Pancreas (tissue), 10 donors: ENCODE measurements around the gene KIDINS220. TPM values are rescaled to one million over a fixed set of nuclear protein-coding genes. Genes with fewer than 3 reads are reported as not detected.

ENCODE experiments used
- ATAC-seq, 4 donors: fragments of 200-7000 bp; cut with Tn5 transposase; one replicate each; pipeline versions ENCODE4 v1.8.0 to v1.9.1; 2020; ENCODE audit warnings: mild to moderate bottlenecking in 4 of 4, moderate library complexity in 4 of 4
- DNase-seq, 6 donors: peaks; one replicate each; pipeline ENCODE4 v3.0.0-alpha.2; 2020
- FAIRE-seq: peaks from 2 replicates; lab custom pipeline; 2012; peaks lifted over from hg19 to GRCh38; lab: Jason Lieb, UNC
- H3K27ac ChIP-seq, 4 donors: fragments of 200-600 bp; sonication (generic); 1 replicate in 3 of 4; 2 replicates in 1 of 4; pipeline versions ENCODE4 v1.5.0 to v1.8.0; 2020
- H3K27me3 ChIP-seq, 4 donors: fragments of 200-600 bp; one replicate each; pipeline ENCODE4 v1.8.0; 2021
- H3K36me3 ChIP-seq, 3 donors: fragments of 200-600 bp; sonication (generic) in 1 of 3; one replicate each; pipeline versions ENCODE4 v1.5.0 to v1.8.0; 2020 to 2021
- H3K4me1 ChIP-seq, 3 donors: fragments of 200-600 bp; one replicate each; pipeline ENCODE4 v1.8.0; 2021
- H3K4me3 ChIP-seq, 4 donors: fragments of 200-600 bp; sonication (generic) in 2 of 4; one replicate each; pipeline versions ENCODE4 v1.5.0 to v1.8.0; 2020 to 2021
- H3K9me3 ChIP-seq, 4 donors: fragments of 200-600 bp; one replicate each; pipeline ENCODE4 v1.8.0; 2021
- WGBS, 2 donors: extraction: QIAGEN DNeasy Blood & Tissue Kit; methylation state at CpG; one replicate each; pipeline ENCODE4 v1.1.7; 2013; 5-methylcytosine and 5-hydroxymethylcytosine counted together
- intact Hi-C, 3 donors: fragments of 100-400 bp; cut with DNase I; formaldehyde crosslinking; loops; one replicate each; pipeline versions ENCODE4 v1.11.1 to v1.14.2; 2022
- polyA plus RNA-seq, 2 donors: library from polyadenylated mRNA; stranded (reverse); fragments of 200-250 nt; gene quantifications; one replicate each; pipeline ENCODE4 v1.2.3, GENCODE V29; 2013
- total RNA-seq, 6 donors: library from RNA; stranded (reverse); fragmentation: NEBNext Ultra II Directional in 4 of 6; extraction: Animal tissue kit (Norgen Biotek cat#: 25700) in 4 of 6; gene quantifications; one replicate each; pipeline versions ENCODE4 v1.2.1 to v1.2.4, GENCODE V29; 2021 to 2023
- TF ChIP-seq, protein P1 (sequence below), 4 donors: fragments of 200-600 bp; sonication (generic) in 3 of 4; IDR thresholded peaks; one replicate each; pipeline versions ENCODE4 v1.5.0 to v1.8.0; 2021; ENCODE audit warnings: antibody characterized with exemption in 4 of 4
- donor health status: healthy with polysubstance abuse.
- donor health status: DM: no; HTN: no; CAD: no; lungs with moderate emphysema.
- donor health status: DM: no; HTN: no; CAD: no.
- donor health status: control.
- donor health status: control.
- donor health status: Bipolar disorder and iron deficiency.
- donor health status: DM: yes; HTN: yes; CAD: no.
- donor health status: DM: no; HTN: no; CAD: no.
- donor health status: DM: no; HTN: no; CAD: no.
- donor health status: DM: yes; HTN: yes; CAD: no.

The KIDINS220 gene
- total and polyA plus RNA-seq, 8 donors, result 8.5 to 34.3 (median 18.2) TPM

DNA sequence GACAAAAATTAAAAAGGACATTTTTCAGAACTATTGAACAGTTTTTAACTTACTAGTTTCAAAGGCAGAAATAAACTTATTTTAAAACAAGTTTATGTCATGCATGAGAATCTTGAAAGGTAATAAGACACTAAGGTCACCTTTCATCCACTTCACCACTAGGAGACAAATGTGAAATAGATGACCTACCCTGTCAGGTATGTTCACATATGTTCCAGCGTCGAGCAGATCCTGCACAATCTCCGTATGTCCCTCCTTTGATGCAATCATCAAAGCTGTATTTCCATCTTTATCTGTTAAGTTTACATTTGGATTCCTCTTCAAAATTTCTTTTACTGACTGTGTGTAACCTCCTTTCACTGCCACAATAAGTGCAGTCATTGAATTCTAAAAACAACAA, 34.7 kb downstream of the KIDINS220 start:
- 65 to 66% methylated on average over 3 of the region's 3 CpGs for WGBS, 2 donors
- no peaks in the 10 kb centered on the region for H3K9me3 ChIP-seq
- DNase-seq (no peak), ATAC-seq (no peak), FAIRE-seq (no peak)
- peaks cover 0 to 27% (median under 1%) of the 10 kb centered on the region in 3 donors for H3K36me3 ChIP-seq
- peaks cover 0 to 7% (median 6%) of the 10 kb centered on the region in 3 donors for H3K4me1 ChIP-seq
- no peak overlapping the region for H3K4me3 ChIP-seq
- intact Hi-C loops, result no loop called here
- no peaks in the 10 kb centered on the region for H3K27me3 ChIP-seq
- TF ChIP-seq, protein P1, sequence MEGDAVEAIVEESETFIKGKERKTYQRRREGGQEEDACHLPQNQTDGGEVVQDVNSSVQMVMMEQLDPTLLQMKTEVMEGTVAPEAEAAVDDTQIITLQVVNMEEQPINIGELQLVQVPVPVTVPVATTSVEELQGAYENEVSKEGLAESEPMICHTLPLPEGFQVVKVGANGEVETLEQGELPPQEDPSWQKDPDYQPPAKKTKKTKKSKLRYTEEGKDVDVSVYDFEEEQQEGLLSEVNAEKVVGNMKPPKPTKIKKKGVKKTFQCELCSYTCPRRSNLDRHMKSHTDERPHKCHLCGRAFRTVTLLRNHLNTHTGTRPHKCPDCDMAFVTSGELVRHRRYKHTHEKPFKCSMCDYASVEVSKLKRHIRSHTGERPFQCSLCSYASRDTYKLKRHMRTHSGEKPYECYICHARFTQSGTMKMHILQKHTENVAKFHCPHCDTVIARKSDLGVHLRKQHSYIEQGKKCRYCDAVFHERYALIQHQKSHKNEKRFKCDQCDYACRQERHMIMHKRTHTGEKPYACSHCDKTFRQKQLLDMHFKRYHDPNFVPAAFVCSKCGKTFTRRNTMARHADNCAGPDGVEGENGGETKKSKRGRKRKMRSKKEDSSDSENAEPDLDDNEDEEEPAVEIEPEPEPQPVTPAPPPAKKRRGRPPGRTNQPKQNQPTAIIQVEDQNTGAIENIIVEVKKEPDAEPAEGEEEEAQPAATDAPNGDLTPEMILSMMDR (IDR thresholded peaks at IDR 0.05), result no peak
- H3K27ac ChIP-seq, result no peak overlapping the region

DNA sequence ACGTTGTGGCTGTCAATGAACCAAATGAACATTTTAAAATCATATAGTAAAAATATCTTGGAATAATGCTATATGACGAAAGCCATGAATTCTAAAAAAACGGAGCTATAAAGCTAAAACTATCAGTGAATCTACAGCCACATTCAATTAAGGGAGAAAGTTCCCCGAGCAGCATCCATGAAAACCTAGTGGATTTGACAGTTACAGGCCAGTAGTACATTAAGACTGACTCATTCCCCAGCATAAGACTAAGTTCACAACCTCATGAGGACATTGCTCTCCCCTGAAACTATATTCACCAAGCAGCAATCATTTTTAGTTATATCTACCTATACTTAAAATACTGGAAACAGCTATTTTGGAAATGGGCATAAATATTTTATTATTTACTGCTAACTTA, 36.6 kb downstream of the KIDINS220 start:
- Histone ChIP-seq H3K4me3 (no peak overlapping the region), H3K36me3 (peaks cover 0 to 27% (median 8%) of the 10 kb centered on the region in 3 donors), H3K27ac (no peak overlapping the region), H3K9me3 (no peaks in the 10 kb centered on the region), H3K4me1 (peaks cover 0 to 7% (median 6%) of the 10 kb centered on the region in 3 donors), H3K27me3 (no peaks in the 10 kb centered on the region)
- FAIRE-seq (no peak), DNase-seq (no peak), ATAC-seq (no peak)
- 94% methylated on average over 4 of the region's 4 CpGs for WGBS, 2 donors
- TF ChIP-seq, protein P1 (IDR thresholded peaks at IDR 0.05), result no peak
- intact Hi-C loops, result no loop called here

DNA sequence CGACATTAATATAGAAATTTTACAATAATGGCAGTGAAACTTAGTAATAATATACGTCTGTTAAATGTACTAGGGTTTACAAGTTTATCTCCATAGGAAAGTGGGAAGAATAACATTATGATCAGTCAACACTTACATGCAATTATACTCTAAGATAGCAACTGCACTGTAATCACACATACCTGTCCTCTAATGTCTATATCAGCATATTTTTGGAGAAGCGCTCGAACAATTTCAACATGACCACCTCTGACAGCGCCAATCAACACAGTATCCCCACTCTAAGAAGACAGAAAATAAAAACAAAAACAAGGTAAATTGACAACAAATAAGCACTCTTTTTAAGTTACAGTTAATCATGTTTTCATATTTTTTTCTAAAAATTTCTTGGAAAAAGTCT, 37.2 kb downstream of the KIDINS220 start:
- no peak for ATAC-seq
- Histone ChIP-seq H3K4me3 (no peak overlapping the region), H3K27me3 (no peaks in the 10 kb centered on the region), H3K27ac (no peak overlapping the region), H3K9me3 (no peaks in the 10 kb centered on the region), H3K4me1 (peaks cover 0 to 7% (median 6%) of the 10 kb centered on the region in 3 donors), H3K36me3 (peaks cover 0 to 23% (median 8%) of the 10 kb centered on the region in 3 donors)
- TF ChIP-seq, protein P1 (IDR thresholded peaks at IDR 0.05), result no peak
- intact Hi-C loops, result no loop called here
- no peak for DNase-seq
- no peak for FAIRE-seq
- 96 to 98% methylated on average over 5 of the region's 5 CpGs for WGBS, 2 donors

DNA sequence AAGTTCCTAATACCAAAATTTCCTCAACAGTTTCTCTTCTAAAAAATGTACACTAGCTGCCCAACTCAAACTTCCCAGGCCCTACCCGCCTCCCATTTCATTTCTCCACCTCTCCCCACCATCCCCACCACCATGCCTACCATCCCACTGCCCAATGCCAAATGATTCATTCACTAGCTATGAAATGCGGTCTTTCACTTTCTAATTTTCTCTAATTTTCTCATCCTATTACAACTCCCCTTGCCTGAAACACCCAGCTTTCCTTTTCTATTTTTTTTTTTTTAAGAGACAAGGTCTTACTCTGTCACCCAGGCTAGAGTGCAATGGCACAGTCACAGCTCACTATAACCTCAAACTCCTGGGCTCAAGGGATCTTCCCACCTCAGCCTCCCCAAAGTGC, 38.4 kb downstream of the KIDINS220 start:
- WGBS, 2 donors, result 96 to 98% methylated on average over 2 of the region's 2 CpGs
- FAIRE-seq (no peak), DNase-seq (no peak), ATAC-seq (no peak)
- H3K4me3 ChIP-seq, result no peak overlapping the region
- peaks cover 0 to 32% (median 11%) of the 10 kb centered on the region in 3 donors for H3K36me3 ChIP-seq
- intact Hi-C loops, result no loop called here
- TF ChIP-seq, protein P1 (IDR thresholded peaks at IDR 0.05), result no peak
- no peaks in the 10 kb centered on the region for H3K9me3 ChIP-seq
- peaks cover 0 to 3% (median 1%) of the 10 kb centered on the region in 3 donors for H3K4me1 ChIP-seq
- no peaks in the 10 kb centered on the region for H3K27me3 ChIP-seq
- H3K27ac ChIP-seq, result no peak overlapping the region

DNA sequence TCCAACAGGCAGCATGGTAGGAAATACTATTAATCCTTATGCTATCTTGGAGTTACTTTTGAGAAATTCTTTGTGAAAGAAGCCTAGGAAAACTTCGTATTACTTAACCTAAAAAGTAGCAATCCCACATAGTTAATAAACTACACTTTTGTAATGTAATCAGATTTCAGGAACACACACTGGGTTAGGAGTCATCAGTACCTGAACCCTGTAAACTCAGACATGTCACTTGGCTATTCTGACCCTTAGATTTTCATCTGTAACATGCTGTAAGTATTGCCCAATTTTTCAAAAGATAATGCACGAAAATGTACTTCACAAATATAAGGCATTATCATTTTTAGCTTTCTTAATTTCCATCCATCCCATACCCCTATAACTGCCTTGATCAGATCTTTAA, 39.0 kb downstream of the KIDINS220 start:
- intact Hi-C loops, result no loop called here
- Histone ChIP-seq H3K27me3 (no peaks in the 10 kb centered on the region), H3K4me3 (no peak overlapping the region), H3K27ac (no peak overlapping the region), H3K36me3 (peaks cover 0 to 37% (median 11%) of the 10 kb centered on the region in 3 donors), H3K9me3 (no peaks in the 10 kb centered on the region), H3K4me1 (no peaks in the 10 kb centered on the region)
- WGBS, 2 donors, result 71 to 72% methylated on average over 2 of the region's 2 CpGs
- TF ChIP-seq, protein P1 (IDR thresholded peaks at IDR 0.05), result no peak
- no peak for FAIRE-seq
- DNase-seq, result no peak
- ATAC-seq, result no peak
